LNCaP clone FGC (cell line): ENCODE results near the gene LYL1.

Source experiments
- DNase-seq: peaks from one replicate; pipeline ENCODE4 v3.0.0-alpha.2; 2011; ENCODE audit warnings: low read depth
- H3K4me3 ChIP-seq: 2 replicates; pipeline ENCODE4 v1.5.1; 2011; ENCODE audit warnings: mild to moderate bottlenecking, low read depth, low read length, control low read depth
- CTCF ChIP-seq: IDR thresholded peaks from 2 replicates; pipeline ENCODE4 v1.5.1; 2012; ENCODE audit warnings: mild to moderate bottlenecking; ENCODE audit not compliant: control insufficient read depth, insufficient read depth; ENCODE audit errors: extremely low read depth

LYL1 gene

DNA sequence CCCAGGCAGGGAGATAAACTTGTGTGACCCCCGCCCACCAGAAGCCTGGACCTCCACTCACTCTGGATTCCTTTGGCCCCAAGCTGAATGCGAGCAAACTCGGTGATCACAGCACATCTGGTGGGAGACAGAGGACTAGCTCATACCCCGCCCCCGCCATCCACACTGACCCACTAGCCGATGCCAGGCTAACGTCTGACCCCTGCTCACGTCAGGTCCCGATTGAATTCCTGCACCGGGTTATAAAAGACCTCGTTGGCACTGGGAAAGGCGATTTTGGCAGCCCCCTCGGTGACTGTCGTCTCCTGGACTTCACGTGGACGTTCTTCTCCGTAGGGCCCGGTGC lies 13.3 kb upstream of the LYL1 start:
- no peak for TF ChIP-seq CTCF
- DNase-seq = no peak

DNA sequence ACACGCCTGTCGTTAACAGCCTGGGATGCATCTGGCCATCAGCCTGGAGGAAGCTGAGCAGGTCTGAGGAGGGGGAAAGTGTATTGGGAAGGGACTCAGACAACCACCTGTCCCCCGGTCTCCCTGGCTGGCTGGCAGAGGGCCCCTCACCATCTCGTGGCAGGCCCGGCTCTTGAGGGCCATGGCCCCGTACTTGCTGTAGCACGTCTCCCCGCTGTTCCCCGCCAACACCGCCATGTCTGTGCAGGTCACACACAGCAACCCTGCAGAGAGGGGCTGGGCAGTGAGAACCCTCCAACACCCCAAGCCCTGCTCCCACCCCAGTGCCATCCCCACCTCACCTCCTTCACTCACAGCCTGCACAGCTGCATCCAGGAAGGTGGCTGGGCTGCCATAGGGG lies 9.9 kb upstream of the LYL1 start:
- no peak overlapping the region for H3K4me3 ChIP-seq
- no peak for TF ChIP-seq CTCF
- DNase-seq = no peak

More for the DNA sequence above, 13.3 kb upstream of the LYL1 start:
- H3K4me3 ChIP-seq = peak overlapping the region; percentile 97

- H3K4me3 ChIP-seq = no peak overlapping the region
- DNase-seq = no peak
- no peak for TF ChIP-seq CTCF
Observed at GRCh38 chr19:13110099-13110610, 7.5 kb upstream of the LYL1 start.

DNA sequence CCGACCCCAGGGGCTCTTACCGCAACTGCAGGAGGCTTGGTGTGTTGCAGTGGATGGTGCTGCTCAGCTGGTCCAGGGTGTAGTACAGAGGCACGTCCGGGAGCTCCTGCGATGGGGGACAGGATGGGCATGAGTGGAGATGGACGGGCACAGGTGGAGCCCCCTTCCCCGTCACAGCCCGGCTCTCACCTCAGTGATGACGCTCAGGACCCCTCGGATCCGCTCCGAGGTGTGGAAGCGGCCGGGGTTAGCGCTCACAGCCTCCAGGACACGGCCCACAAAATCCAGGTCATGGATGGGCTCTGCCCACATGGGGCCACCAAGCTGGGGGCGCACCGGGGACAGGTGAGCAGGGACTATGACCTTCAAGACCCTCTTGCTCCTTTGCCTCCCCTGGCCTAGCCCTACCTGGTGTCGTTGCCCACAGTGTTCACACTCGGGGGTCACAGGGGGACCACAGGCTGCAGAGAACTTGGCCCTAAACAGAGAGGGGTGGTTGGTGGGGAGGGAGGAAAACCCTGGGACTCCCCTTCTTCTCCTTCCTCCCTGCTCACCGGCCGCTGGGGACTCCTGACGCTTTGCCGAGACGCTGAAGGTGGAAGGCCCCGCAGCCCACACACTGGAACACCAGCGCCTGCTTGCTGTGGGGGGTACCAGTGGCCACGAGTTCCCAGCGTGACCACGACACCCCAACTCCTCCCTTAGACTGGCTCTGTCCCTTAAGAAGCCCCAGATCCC lies 6.9 kb upstream of the LYL1 start:
- TF ChIP-seq CTCF = no peak
- DNase-seq = no peak
- H3K4me3 ChIP-seq = no peak overlapping the region

- no peak overlapping the region for H3K4me3 ChIP-seq
- no peak for DNase-seq
- TF ChIP-seq CTCF = no peak
Observed at GRCh38 chr19:13104848-13105711, 2.4 kb upstream of the LYL1 start.

GRCh38 chr19:13104360-13104847 lies 1.7 kb upstream of the LYL1 start:
- DNase-seq = no peak
- no peak overlapping the region for H3K4me3 ChIP-seq
- peak; percentile 79 for TF ChIP-seq CTCF
